ENCODE measurements around the gene MRPL12. TPM values are rescaled to one million over a fixed set of nuclear protein-coding genes. Genes with fewer than 3 reads are reported as not detected.

MRPL12 gene
- total RNA-seq, 4 donors from 2014 or later: 26.1 to 63.3 (median 35.8) TPM

- Histone ChIP-seq H3K4me3 (no peak overlapping the region), H3K36me3 (peaks cover 0 to 33% (median 0%) of the 10 kb centered on the region in 3 donors), H3K4me1 (peaks cover 0 to 25% (median 7%) of the 10 kb centered on the region in 4 donors), H3K9me3 (no peaks in the 10 kb centered on the region), H3K27me3 (no peaks in the 10 kb centered on the region), H3K27ac (no peak overlapping the region)
- TF ChIP-seq POLR2A (IDR thresholded peaks at IDR 0.05) (no peak), CTCF (IDR thresholded peaks at IDR 0.05) (no peak), EP300 (IDR thresholded peaks at IDR 0.05) (no peak)
- no peak for DNase-seq (ENCODE audit: low spot score in 2 of 2)
- WGBS, 2 donors: 34 to 46% methylated on average over 9 to 10 of the region's 10 CpGs
These were observed 19.3 kb downstream of the MRPL12 start for GRCh38 chr17:81722184-81723120.

DNA sequence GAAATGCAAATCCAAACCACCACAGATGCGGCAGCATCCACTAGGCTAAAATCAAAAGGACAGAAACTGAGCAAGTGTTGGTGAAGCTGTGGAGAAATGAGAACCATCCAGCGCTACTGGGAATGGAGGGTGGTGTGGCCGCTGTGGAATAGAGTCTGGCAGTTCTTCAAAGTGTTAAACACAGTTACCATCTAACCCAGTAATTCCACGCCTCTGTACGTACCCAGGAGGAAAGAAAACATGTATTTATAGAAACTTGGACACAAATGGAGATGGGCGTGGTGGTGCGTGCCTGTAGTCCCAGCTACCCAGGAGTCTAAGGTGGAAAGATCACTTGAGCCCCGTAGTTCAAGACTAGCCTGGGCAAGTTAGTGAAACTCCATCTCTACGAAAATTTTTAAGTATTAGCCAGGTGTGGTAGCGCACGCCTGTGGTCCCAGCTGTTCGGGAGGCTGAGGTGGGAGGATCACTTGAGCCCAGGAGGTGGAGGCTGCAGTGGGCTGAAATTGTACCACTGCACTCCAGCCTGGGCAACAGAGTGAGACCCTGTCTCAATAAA lies 20.6 kb downstream of the MRPL12 start:
- TF ChIP-seq POLR2A (IDR thresholded peaks at IDR 0.05): no peak
- TF ChIP-seq CTCF (IDR thresholded peaks at IDR 0.05): no peak
- TF ChIP-seq EP300 (IDR thresholded peaks at IDR 0.05): no peak
- no peak for DNase-seq (ENCODE audit: low spot score in 2 of 2)
- Histone ChIP-seq H3K27me3 (peaks cover 0 to 2% of the 10 kb centered on the region in 2 donors), H3K27ac (no peak overlapping the region), H3K4me3 (no peak overlapping the region), H3K9me3 (no peaks in the 10 kb centered on the region), H3K36me3 (peaks cover 0 to 20% (median 0%) of the 10 kb centered on the region in 3 donors), H3K4me1 (peaks cover 0 to 25% (median 7%) of the 10 kb centered on the region in 4 donors)
- WGBS, 2 donors: 45 to 46% methylated on average over 12 of the region's 12 CpGs

- Histone ChIP-seq H3K27ac (no peak overlapping the region), H3K4me1 (peaks cover 0 to 29% (median 7%) of the 10 kb centered on the region in 4 donors), H3K27me3 (peaks cover 2 to 5% of the 10 kb centered on the region in 2 donors), H3K4me3 (no peak overlapping the region), H3K9me3 (no peaks in the 10 kb centered on the region), H3K36me3 (peaks cover 0 to 3% (median 0%) of the 10 kb centered on the region in 3 donors)
- 82 to 89% methylated on average over 9 of the region's 9 CpGs for WGBS, 2 donors
- no peak for DNase-seq (ENCODE audit: low spot score in 2 of 2)
- TF ChIP-seq EP300 (IDR thresholded peaks at IDR 0.05) (no peak), POLR2A (IDR thresholded peaks at IDR 0.05) (no peak), CTCF (IDR thresholded peaks at IDR 0.05) (no peak)
These were observed 22.3 kb downstream of the MRPL12 start for GRCh38 chr17:81725439-81725838.

DNA sequence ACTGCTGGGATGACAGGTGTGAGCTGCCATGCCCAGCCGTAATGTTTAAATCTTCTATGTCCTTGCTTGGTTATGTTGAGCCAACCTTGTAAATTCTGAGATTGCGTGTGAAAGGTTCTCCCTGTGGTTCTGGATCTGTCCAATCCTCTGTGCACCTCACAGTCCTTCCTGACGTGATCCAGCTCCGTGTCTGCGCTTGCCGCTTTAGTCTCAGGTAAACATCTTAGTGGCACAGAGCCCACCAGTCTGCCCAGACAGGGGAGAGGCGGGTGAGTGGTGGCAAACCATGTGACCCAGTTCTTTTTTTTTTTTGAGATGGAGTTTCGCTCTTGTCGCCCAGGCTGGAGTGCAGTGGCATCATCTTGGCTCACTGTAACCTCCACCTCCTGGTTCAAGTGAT lies 22.8 kb downstream of the MRPL12 start:
- 74 to 82% methylated on average over 9 of the region's 9 CpGs for WGBS, 2 donors
- Histone ChIP-seq H3K27me3 (peaks cover 2 to 10% of the 10 kb centered on the region in 2 donors), H3K36me3 (no peaks in the 10 kb centered on the region), H3K27ac (no peak overlapping the region), H3K9me3 (no peaks in the 10 kb centered on the region), H3K4me1 (peaks cover 0 to 34% (median 7%) of the 10 kb centered on the region in 4 donors), H3K4me3 (no peak overlapping the region)
- no peak for DNase-seq (ENCODE audit: low spot score in 2 of 2)
- no peak for TF ChIP-seq EP300 (IDR thresholded peaks at IDR 0.05)
- no peak for TF ChIP-seq POLR2A (IDR thresholded peaks at IDR 0.05)
- no peak for TF ChIP-seq CTCF (IDR thresholded peaks at IDR 0.05)

All from tibial nerve (tissue), 4 donors.